Fibroblast of villous mesenchyme (primary cell): ENCODE results near the gene CENPQ. TPM values are rescaled to one million over a fixed set of nuclear protein-coding genes. Genes with fewer than 3 reads are reported as not detected.
A peak's percentile ranks its signal among the peaks of the same experiment; 100 is the strongest.
"Not testable (repeated sequence)": the region's sequence is repeated elsewhere in the genome, so short reads cannot be mapped to it uniquely, and the experiment has no call there.

Experiments
- DNase-seq: peaks from one replicate; pipeline ENCODE4 v3.0.0-alpha.2; 2010; ENCODE audit warnings: low read depth
- H3K4me3 ChIP-seq: 2 replicates; pipeline ENCODE4 v1.5.1; 2011; ENCODE audit warnings: low read depth, mild to moderate bottlenecking, low read length
- total RNA-seq: library from RNA; depleted of rRNA; stranded (reverse); fragments of >200 nt; gene quantifications from 2 replicates; pipeline ENCODE4 v1.2.3, GENCODE V29; 2012
- TF ChIP-seq, protein P1 (sequence below): IDR thresholded peaks from 2 replicates; pipeline ENCODE4 v1.5.1; 2012; ENCODE audit warnings: low read depth, mild to moderate bottlenecking, low read length; ENCODE audit not compliant: insufficient read depth

The CENPQ gene
- total RNA-seq, 1 donor = 7.8 TPM

GRCh38 chr6:49468042-49468441 lies 4.9 kb downstream of the CENPQ start:
- no peak overlapping the region for H3K4me3 ChIP-seq
- TF ChIP-seq, protein P1, sequence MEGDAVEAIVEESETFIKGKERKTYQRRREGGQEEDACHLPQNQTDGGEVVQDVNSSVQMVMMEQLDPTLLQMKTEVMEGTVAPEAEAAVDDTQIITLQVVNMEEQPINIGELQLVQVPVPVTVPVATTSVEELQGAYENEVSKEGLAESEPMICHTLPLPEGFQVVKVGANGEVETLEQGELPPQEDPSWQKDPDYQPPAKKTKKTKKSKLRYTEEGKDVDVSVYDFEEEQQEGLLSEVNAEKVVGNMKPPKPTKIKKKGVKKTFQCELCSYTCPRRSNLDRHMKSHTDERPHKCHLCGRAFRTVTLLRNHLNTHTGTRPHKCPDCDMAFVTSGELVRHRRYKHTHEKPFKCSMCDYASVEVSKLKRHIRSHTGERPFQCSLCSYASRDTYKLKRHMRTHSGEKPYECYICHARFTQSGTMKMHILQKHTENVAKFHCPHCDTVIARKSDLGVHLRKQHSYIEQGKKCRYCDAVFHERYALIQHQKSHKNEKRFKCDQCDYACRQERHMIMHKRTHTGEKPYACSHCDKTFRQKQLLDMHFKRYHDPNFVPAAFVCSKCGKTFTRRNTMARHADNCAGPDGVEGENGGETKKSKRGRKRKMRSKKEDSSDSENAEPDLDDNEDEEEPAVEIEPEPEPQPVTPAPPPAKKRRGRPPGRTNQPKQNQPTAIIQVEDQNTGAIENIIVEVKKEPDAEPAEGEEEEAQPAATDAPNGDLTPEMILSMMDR = no peak
- DNase-seq = no peak

DNA sequence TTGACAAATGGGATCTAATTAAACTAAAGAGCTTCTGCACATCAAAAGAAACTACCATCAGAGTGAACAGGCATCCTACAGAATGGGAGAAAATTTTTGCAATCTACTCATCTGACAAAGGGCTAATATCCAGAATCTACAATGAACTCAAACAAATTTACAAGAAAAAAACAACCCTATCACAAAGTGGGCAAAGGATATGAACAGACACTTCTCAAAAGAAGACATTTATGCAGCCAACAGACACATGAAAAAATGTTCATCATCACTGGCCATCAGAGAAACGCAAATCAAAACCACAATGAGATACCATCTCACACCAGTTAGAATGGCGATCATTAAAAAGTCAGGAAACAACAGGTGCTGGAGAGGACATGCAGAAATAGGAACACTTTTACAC lies 13.4 kb downstream of the CENPQ start:
- not testable (repeated sequence) for DNase-seq, H3K4me3 ChIP-seq

DNA sequence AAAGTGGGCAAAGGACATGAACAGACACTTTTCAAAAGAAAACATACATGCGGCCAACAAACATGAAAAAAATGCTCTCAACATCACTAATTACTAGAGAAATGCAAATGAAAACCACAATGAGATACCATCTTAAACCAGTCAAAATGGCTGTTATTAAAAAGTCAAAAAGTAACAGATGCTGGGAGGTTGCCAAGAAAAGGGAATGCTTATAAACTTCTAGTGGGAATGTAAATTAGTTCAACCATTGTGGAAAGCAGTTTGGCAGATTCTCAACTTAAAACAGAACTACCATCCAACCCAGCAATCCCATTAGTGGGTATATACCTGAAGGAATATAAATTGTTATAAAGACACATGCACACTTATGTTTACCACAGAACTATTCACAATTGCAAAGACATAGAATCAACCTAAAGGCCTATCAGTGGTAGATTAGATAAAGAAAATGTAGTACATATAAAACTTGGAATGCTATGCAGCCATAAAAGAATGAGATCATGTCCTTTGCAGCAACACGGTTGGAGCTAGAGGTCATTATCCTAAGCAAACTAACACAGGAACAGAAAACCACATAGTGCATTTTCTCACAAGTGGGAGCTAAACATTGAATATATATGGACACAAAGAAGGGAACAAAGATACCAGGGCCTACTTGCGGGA lies 16.3 kb downstream of the CENPQ start:
- DNase-seq = peak; percentile 84
- TF ChIP-seq, protein P1 = no peak
- H3K4me3 ChIP-seq = no peak overlapping the region

- DNase-seq, H3K4me3 ChIP-seq: not testable (repeated sequence)
Observed at GRCh38 chr6:49481846-49482245, 18.7 kb downstream of the CENPQ start.

DNA sequence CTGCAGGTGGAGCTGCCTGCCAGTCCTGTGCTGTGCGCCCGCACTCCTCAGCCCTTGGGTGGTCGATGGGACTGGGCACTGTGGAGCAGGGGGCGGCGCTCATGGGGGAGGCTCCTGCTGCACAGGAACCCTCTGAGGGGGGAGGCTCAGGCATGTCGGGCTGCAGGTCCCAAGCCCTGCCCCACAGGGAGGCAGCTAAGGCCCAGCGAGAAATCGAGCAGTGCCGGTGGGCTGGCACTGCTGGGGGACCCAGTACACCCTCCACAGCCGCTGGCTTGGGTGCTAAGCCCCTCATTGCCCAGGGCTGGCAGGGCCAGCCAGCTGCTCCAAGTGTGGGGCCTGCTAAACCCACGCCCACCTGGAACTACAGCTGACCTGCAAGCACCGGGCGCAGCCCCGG lies 20.2 kb downstream of the CENPQ start:
- DNase-seq = not testable (repeated sequence)

DNA sequence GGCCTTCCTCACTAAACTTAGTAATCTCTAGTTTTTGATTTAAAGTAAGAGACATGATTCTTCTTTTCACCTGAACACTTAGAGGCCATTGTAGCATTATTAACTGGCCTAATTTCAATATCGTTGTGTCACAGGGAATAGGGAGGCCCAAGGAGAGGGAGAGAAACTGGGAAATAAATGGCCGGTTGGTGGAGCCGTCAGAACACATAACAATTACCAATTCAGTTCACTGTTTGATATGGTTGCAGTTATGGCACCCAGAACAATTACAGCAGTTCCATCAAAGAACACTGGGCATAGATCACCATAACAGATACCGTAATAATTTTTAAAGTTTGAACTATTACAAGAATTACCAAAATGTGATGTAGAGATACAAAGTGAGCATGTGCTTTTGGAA lies 27.5 kb downstream of the CENPQ start:
- DNase-seq = no peak
- no peak overlapping the region for H3K4me3 ChIP-seq
- TF ChIP-seq, protein P1 = no peak

More for the DNA sequence above, 20.2 kb downstream of the CENPQ start:
- not testable (repeated sequence) for H3K4me3 ChIP-seq

DNA sequence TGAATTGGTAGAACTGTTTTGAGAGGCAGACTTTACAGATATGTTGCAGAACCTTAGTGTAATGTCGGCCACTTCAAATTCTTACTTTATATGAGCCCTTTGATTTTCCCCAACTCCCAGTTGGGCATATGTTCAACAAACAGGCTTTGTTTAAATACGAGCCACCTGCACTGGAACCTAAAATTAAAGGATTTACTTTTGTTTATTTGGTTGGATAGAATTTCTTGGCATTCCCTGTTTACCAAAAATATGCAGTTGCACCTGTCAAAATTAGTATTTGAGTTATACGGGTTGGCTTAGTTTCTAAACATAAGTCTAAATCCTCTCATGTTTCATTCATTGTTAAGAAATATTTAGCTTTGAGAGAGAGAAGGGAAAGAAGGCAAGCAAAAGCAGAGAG lies 34.1 kb downstream of the CENPQ start:
- DNase-seq = no peak
- no peak overlapping the region for H3K4me3 ChIP-seq
- TF ChIP-seq, protein P1 = no peak

DNA sequence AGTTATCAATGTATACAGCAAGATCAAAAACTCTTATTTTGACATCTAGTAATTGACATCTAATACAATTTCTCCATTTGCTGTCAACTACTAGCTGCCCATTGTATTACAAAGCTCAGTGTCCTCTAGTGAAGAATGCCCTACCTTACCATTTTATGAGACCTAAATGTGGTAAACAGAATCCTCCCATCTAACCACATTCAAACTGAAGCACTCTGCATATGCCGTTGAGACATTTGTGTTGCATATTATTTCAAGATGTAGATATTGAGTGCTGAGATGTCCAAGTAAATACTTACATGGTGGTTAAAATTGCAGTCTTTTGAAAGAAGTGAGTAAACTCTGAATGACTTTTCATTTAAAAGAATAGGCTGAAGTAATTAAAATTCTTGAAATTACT lies 36.0 kb downstream of the CENPQ start:
- TF ChIP-seq, protein P1 = no peak
- no peak overlapping the region for H3K4me3 ChIP-seq
- DNase-seq = no peak
